IgD-negative memory B cell (primary cell): Measurements from ENCODE around the gene TPM4. TPM values are rescaled to one million over a fixed set of nuclear protein-coding genes. Genes with fewer than 3 reads are reported as not detected.

Experiments used
- H3K27ac Mint-ChIP-seq, 3 donors: one replicate each; pipeline ENCODE4 v1.8.0; 2020 to 2022; ENCODE audit warnings: mild to moderate bottlenecking in 3 of 3, mixed read lengths in 3 of 3, moderate library complexity in 1 of 3
- H3K27me3 Mint-ChIP-seq: one replicate; pipeline ENCODE4 v1.8.0; 2021; ENCODE audit warnings: mixed read lengths
- H3K36me3 Mint-ChIP-seq: one replicate; pipeline ENCODE4 v1.8.0; 2020; ENCODE audit warnings: mild to moderate bottlenecking, mixed read lengths
- H3K4me1 Mint-ChIP-seq, 3 donors: one replicate each; pipeline ENCODE4 v1.8.0; 2020 to 2022; ENCODE audit warnings: mixed read lengths in 3 of 3, mild to moderate bottlenecking in 1 of 3
- H3K4me3 Mint-ChIP-seq, 4 donors: one replicate each; pipeline ENCODE4 v1.8.0; 2020 to 2022; ENCODE audit warnings: mild to moderate bottlenecking in 4 of 4, mixed read lengths in 4 of 4, moderate library complexity in 3 of 4
- H3K9me3 Mint-ChIP-seq, 3 donors: one replicate each; pipeline ENCODE4 v1.8.0; 2020 to 2021; ENCODE audit warnings: mixed read lengths in 3 of 3, mild to moderate bottlenecking in 1 of 3
- polyA plus RNA-seq: library from polyadenylated mRNA; unstranded; fragments of 300-500 nt; fragmentation: Illumina TruSeq; gene quantifications from one replicate; pipeline ENCODE4 v1.2.3, GENCODE V29; 2021

TPM4 gene
- polyA plus RNA-seq, 1 donor from 2014 or later, result 88.1 TPM

GRCh38 chr19:16134510-16134909 lies 58.2 kb downstream of the TPM4 start:
- Mint-ChIP-seq H3K27me3 (no peaks in the 10 kb centered on the region), H3K4me3 (peak overlapping the region in 1 of 4 donors; percentile 73), H3K4me1 (peaks cover 18 to 28% (median 27%) of the 10 kb centered on the region in 3 donors), H3K9me3 (peaks cover 0 to 6% (median 5%) of the 10 kb centered on the region in 3 donors), H3K27ac (peak overlapping the region in 2 of 3 donors; percentile 80 to 94), H3K36me3 (peaks cover 20% of the 10 kb centered on the region)

- Mint-ChIP-seq H3K9me3 (peaks cover 0 to 6% (median 5%) of the 10 kb centered on the region in 3 donors), H3K4me3 (peak overlapping the region in 1 of 4 donors; percentile 58), H3K27ac (peak overlapping the region in 1 of 3 donors; percentile 91), H3K4me1 (peaks cover 23 to 38% (median 34%) of the 10 kb centered on the region in 3 donors), H3K27me3 (no peaks in the 10 kb centered on the region), H3K36me3 (peaks cover 16% of the 10 kb centered on the region)
Measured at GRCh38 chr19:16135430-16136127, 59.3 kb downstream of the TPM4 start.

DNA sequence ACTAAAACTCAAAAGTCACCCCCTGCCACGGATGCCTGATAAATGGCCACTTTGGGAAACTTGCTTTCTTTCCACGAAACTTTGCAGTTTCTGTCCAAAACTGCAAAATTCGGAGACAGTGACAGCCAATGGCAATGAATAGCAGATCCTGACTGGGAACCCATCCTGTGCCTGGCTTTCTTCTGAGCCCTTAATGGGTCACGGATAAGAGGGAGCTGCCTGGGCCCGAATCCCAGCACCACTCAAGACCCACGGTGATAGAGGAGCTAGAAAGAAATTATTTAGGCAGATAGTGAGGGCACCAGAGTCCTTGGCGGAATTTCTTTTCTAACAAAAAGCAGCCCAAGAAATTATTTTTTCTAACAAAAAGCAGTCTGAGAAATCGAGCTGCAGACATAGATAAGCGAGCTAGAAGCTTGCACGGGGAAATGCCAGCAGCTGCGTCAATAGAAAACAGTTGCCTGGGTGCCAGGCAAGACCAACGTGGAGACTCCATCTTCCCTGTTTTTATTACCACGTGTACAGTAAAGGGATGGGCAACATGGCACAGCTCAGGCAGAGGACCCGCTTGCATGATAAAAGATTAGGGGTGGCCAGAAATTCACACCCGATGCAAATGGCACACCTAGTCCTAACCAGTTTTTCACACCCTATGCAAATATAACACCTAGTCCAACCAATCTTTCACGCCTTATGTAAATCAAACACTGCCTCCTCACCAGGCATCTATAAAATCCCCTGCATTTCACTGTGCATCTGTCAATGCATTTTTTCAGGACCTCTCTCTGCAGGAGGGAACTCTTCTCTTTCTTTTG lies 60.1 kb downstream of the TPM4 start:
- peaks cover 12% of the 10 kb centered on the region for H3K36me3 Mint-ChIP-seq
- H3K4me1 Mint-ChIP-seq, result peaks cover 29 to 45% (median 42%) of the 10 kb centered on the region in 3 donors
- H3K27me3 Mint-ChIP-seq, result no peaks in the 10 kb centered on the region
- peaks cover 0 to 6% (median 2%) of the 10 kb centered on the region in 3 donors for H3K9me3 Mint-ChIP-seq
- peak overlapping the region; percentile 41 to 89 (median 59) for H3K27ac Mint-ChIP-seq
- peak overlapping the region in 1 of 4 donors; percentile 18 for H3K4me3 Mint-ChIP-seq

DNA sequence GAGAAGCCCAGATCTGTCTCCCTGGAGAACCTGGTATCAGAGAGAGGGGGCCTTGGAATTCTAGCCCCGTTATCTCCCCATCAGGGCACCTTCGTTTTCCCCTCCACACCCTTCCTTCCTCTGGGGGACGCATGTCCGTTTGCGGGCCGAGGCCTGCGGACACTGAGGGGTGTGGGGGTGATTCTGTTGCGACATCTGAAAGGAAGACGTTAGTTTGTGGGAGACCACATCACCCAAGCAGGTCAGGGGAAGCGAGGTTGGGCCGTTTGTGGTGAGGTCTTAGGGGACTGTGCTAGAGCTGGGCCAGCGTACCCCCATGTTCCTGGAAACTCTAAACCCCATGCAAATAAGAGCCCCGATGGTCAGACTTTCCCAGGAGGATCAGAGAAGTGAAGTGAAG lies 63.5 kb downstream of the TPM4 start:
- peaks cover 40 to 47% (median 46%) of the 10 kb centered on the region in 3 donors for H3K4me1 Mint-ChIP-seq
- peaks cover 4% of the 10 kb centered on the region for H3K36me3 Mint-ChIP-seq
- H3K27ac Mint-ChIP-seq, result peak overlapping the region; percentile 78 to 91 (median 89)
- H3K9me3 Mint-ChIP-seq, result peaks cover 0 to 6% (median 4%) of the 10 kb centered on the region in 3 donors
- no peaks in the 10 kb centered on the region for H3K27me3 Mint-ChIP-seq
- H3K4me3 Mint-ChIP-seq, result peak overlapping the region in 3 of 4 donors; percentile 58 to 85 (median 74)

DNA sequence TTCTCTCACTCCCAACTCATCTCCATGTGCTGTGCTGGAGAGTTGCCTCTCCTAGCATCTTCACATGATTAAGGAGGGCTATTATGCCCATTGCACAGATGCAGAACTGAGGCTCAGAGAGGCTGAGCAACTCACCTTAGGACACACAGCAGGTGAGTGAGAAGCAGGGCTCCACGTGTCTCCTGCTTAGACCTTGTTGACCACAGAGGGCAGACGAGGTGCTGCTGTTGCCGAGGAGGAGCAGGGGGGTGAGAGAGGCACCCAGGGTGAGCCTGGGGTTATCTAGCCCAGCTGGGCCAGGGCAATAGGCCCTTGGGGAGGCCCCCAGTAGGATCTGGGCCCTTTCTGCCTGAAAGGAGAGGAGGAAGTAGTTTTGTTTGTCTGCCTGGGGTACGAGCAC lies 64.7 kb downstream of the TPM4 start:
- Mint-ChIP-seq H3K9me3 (peaks cover 0 to 6% (median 4%) of the 10 kb centered on the region in 3 donors), H3K27me3 (no peaks in the 10 kb centered on the region), H3K27ac (peak overlapping the region; percentile 97 to 100 (median 99)), H3K4me3 (peak overlapping the region in 3 of 4 donors; percentile 2 to 78 (median 78)), H3K36me3 (peaks cover 5% of the 10 kb centered on the region), H3K4me1 (peaks cover 34 to 49% (median 48%) of the 10 kb centered on the region in 3 donors)

DNA sequence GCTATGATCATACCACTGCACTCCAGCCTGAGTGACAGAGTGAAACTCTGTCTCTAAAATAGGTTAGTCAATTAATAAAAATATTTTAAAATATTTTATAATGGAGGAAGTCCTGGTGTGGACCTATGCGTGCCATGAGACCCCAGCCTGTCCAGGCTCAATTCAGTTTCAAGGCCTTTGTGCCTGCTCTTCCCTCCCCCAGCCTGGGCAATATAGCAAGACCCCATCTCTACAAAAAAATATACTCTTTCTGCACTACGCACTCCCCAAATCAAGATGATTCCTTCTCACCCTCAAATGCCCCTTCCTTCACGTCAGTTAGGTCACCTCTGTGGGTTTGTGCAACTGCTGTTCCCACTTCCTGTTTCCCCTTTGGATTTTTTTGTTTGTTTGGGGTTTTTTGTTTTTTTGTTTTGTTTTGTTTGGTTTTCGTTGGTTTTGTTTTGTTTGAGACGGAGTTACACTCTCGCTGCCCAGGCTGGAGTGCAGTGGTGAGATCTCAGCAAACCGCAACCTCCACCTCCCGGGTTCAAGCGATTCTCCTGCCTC lies 65.8 kb downstream of the TPM4 start:
- peak overlapping the region; percentile 97 to 100 (median 99) for H3K27ac Mint-ChIP-seq
- peaks cover 3% of the 10 kb centered on the region for H3K36me3 Mint-ChIP-seq
- H3K9me3 Mint-ChIP-seq, result peaks cover 0 to 4% (median 0%) of the 10 kb centered on the region in 3 donors
- peak overlapping the region in 3 of 4 donors; percentile 67 to 95 (median 76) for H3K4me3 Mint-ChIP-seq
- peaks cover 27 to 48% (median 47%) of the 10 kb centered on the region in 3 donors for H3K4me1 Mint-ChIP-seq
- H3K27me3 Mint-ChIP-seq, result no peaks in the 10 kb centered on the region

DNA sequence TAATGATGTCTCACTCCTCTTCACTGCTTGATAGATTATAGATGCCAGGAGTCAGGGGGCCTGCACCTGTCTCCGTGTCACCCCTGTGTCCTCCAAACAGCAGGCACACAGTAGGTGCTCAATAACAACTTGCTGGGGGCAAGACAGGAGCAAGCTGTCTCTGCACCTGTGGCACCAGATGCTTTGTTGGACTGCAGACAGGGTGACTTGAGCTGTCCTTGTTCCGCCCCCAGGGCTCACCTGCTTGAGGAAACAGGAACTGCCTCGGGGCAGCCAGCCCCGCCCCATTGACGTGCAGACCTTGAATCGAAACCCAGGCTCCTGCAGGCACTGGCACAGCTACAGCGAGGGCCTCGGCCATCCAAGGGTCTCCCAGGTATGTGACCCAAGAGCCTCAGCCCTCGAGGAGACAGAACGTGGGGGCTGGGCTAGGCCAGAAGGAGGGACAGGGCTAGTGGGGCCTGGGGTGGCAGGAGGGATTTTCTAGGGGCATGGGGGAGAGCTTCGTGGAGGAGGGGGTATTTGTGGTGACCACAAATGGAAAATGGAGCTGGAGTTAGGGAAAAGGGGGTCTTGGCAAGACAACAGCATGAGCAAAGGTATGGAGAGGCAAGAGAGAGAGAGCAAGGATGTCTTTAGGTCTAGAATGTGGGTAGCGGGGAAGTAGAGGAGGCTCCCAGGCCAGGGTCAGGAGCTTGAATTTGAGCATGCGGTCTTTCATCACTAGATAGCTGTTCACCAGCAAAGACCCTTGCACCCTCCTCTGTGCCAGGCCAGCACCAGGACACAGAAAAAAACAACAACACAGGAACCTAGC lies 67.3 kb downstream of the TPM4 start, which contains the start of gene HSH2D:
Gene HSH2D (plus strand): TSS at position 287 of the 817 bp plus-strand sequence. CDS start 5,066 bp downstream, outside the sequence.
- Mint-ChIP-seq H3K27me3 (no peaks in the 10 kb centered on the region), H3K27ac (peak within 1 kb of the TSS; percentile 97 to 100 (median 99)), H3K9me3 (peaks cover 0 to 4% (median 0%) of the 10 kb centered on the region in 3 donors), H3K4me3 (peak within 1 kb of the TSS; percentile 93 to 99 (median 96)), H3K36me3 (peaks cover 3% of the 10 kb centered on the region), H3K4me1 (peaks cover 27 to 44% (median 44%) of the 10 kb centered on the region in 3 donors)

DNA sequence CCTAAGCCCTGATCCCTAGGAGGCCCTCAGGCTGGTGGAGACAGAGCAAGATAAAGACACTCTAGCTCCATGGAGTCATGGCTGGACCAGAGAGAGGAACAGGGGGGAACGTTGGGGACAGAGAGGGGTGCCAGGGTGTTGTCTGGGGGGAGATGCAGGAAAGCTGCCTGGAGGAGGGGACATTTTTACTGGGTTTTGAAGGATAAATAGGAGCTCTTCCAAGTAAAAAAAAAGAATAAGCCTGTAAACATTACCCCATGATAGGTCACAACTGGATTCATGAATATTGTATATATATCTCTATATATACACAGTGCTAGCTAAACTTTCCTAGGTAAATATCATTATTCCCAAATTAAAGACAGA lies 67.9 kb downstream of the TPM4 start:
- Mint-ChIP-seq H3K36me3 (peaks cover 7% of the 10 kb centered on the region), H3K9me3 (peaks cover 0 to 2% (median 0%) of the 10 kb centered on the region in 3 donors), H3K4me1 (peaks cover 30 to 49% (median 47%) of the 10 kb centered on the region in 3 donors), H3K27me3 (no peaks in the 10 kb centered on the region), H3K4me3 (peak overlapping the region; percentile 93 to 99 (median 96)), H3K27ac (peak overlapping the region; percentile 97 to 100 (median 99))

GRCh38 chr19:16146112-16146511 lies 69.8 kb downstream of the TPM4 start:
- Mint-ChIP-seq H3K27me3 (no peaks in the 10 kb centered on the region), H3K27ac (peak overlapping the region; percentile 68 to 97 (median 83)), H3K36me3 (peaks cover 10% of the 10 kb centered on the region), H3K4me1 (peaks cover 28 to 40% (median 40%) of the 10 kb centered on the region in 3 donors), H3K4me3 (peak overlapping the region; percentile 93 to 99 (median 96)), H3K9me3 (peaks cover 0 to 2% (median 0%) of the 10 kb centered on the region in 3 donors)

DNA sequence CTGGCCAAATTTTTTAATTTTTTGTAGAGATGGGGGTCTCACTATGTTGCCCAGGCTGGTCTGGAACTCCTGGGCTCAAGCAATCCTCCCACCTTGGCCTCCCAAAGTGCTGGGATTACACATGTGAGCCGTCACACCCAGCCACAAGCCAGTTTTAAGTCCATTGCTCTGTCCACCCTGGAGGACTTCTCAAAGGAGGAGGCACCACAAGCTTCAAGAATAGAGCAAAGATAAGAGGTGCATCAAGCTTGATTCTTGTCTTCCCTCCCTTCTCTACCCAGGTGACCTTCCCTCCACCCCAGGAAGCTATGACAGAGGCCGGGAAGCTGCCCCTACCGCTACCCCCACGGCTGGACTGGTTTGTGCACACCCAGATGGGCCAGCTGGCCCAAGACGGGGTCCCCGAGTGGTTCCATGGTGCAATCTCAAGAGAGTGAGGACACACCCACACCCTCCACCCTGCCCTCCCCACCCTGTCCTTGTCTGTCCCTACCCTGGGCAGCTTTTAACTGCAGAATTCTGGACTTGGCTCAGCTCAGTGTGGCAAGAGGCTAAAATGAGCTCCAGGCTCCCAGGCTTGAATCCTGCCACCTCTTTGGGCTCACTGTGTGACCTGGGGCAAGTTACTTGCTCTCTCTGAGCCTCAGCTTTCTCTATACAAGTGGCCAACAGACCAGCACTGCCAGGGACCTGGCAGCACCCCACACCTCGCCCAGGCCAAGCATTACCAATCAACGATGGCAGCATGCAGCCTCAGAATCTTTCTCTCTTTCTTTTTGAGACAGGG lies 72.3 kb downstream of the TPM4 start:
- no peaks in the 10 kb centered on the region for H3K27me3 Mint-ChIP-seq
- peaks cover 17 to 27% (median 26%) of the 10 kb centered on the region in 3 donors for H3K4me1 Mint-ChIP-seq
- H3K9me3 Mint-ChIP-seq, result no peaks in the 10 kb centered on the region
- peaks cover 10% of the 10 kb centered on the region for H3K36me3 Mint-ChIP-seq
- peak overlapping the region; percentile 64 to 93 (median 86) for H3K27ac Mint-ChIP-seq
- H3K4me3 Mint-ChIP-seq, result peak overlapping the region; percentile 54 to 83 (median 74)
